CD8-positive, alpha-beta memory T cell (primary cell): ENCODE results near the gene COL5A2. TPM values are rescaled to one million over a fixed set of nuclear protein-coding genes. Genes with fewer than 3 reads are reported as not detected.

Experiments
- CTCF ChIA-PET: fragments of 350-600 bp; sonication (Branson Sonifier 250); formaldehyde crosslinking; loops from one replicate; lab custom pipeline; 2021; ENCODE audit warnings: antibody characterized with exemption; lab: Charles Lee
- POLR2A ChIA-PET: fragments of 350-600 bp; sonication (Branson Sonifier 250); formaldehyde crosslinking; loops from one replicate; lab custom pipeline; 2021; ENCODE audit warnings: antibody characterized with exemption; lab: Charles Lee
- DNase-seq, 5 donors: peaks; one replicate each; pipeline versions ENCODE4 v3.0.0 to v3.0.0-alpha.2; 2020 to 2022; ENCODE audit warnings: mixed read lengths in 1 of 5
- H3K27ac ChIP-seq: one replicate; pipeline ENCODE4 v1.7.0; 2013; ENCODE audit warnings: low read depth, mild to moderate bottlenecking, low read length, moderate library complexity
- H3K27me3 ChIP-seq: 2 replicates; pipeline ENCODE4 v1.7.0; 2013; ENCODE audit warnings: low read length, mild to moderate bottlenecking; ENCODE audit not compliant: insufficient read depth, poor library complexity, severe bottlenecking
- H3K36me3 ChIP-seq: 2 replicates; pipeline ENCODE4 v1.7.0; 2013; ENCODE audit warnings: mild to moderate bottlenecking, low read length, moderate library complexity; ENCODE audit not compliant: insufficient read depth
- H3K4me1 ChIP-seq: 2 replicates; pipeline ENCODE4 v1.7.0; 2013; ENCODE audit warnings: mild to moderate bottlenecking, low read length, moderate library complexity; ENCODE audit not compliant: insufficient read depth
- H3K4me3 ChIP-seq: 2 replicates; pipeline ENCODE4 v1.7.0; 2013; ENCODE audit warnings: mild to moderate bottlenecking, low read length
- H3K9me3 ChIP-seq: 2 replicates; pipeline ENCODE4 v1.7.0; 2013; ENCODE audit warnings: mild to moderate bottlenecking, low read length
- H3K27ac Mint-ChIP-seq, 8 donors: one replicate each; pipeline ENCODE4 v1.8.0; 2020 to 2021; ENCODE audit warnings: mixed read lengths in 8 of 8, mild to moderate bottlenecking in 6 of 8, inconsistent platforms in 3 of 8, moderate library complexity in 3 of 8
- H3K27me3 Mint-ChIP-seq, 2 donors: one replicate each; pipeline ENCODE4 v1.8.0; 2020 to 2021; ENCODE audit warnings: mixed read lengths in 2 of 2, mild to moderate bottlenecking in 1 of 2, moderate library complexity in 1 of 2
- H3K36me3 Mint-ChIP-seq, 3 donors: one replicate each; pipeline ENCODE4 v1.8.0; 2020 to 2021; ENCODE audit warnings: mixed read lengths in 3 of 3, inconsistent platforms in 1 of 3, mild to moderate bottlenecking in 1 of 3
- H3K4me1 Mint-ChIP-seq, 3 donors: one replicate each; pipeline ENCODE4 v1.8.0; 2020 to 2021; ENCODE audit warnings: mixed read lengths in 3 of 3, inconsistent platforms in 1 of 3, mild to moderate bottlenecking in 1 of 3
- H3K4me3 Mint-ChIP-seq, 7 donors: one replicate each; pipeline ENCODE4 v1.8.0; 2020 to 2021; ENCODE audit warnings: mixed read lengths in 7 of 7, mild to moderate bottlenecking in 6 of 7, moderate library complexity in 4 of 7, inconsistent platforms in 2 of 7
- H3K9me3 Mint-ChIP-seq, 5 donors: one replicate each; pipeline ENCODE4 v1.8.0; 2020 to 2022; ENCODE audit warnings: mixed read lengths in 5 of 5, mild to moderate bottlenecking in 3 of 5, moderate library complexity in 2 of 5, inconsistent platforms in 1 of 5
- polyA plus RNA-seq: library from polyadenylated mRNA; unstranded; fragments of 300-500 nt; fragmentation: Illumina TruSeq; gene quantifications from one replicate; pipeline ENCODE4 v1.2.3, GENCODE V29; 2021
- total RNA-seq, 2 experiments: library from RNA; stranded (reverse); gene quantifications; one replicate each; pipeline ENCODE4 v1.2.3, GENCODE V29; 2021

COL5A2 gene
- total and polyA plus RNA-seq, 3 experiments from 2014 or later = 0.66 to 1.2 TPM; not detected in 1

GRCh38 chr2:189047171-189047888, 132.2 kb downstream of the COL5A2 start:
- ChIA-PET CTCF (no interaction called here), POLR2A (no interaction called here)
- Histone ChIP-seq H3K36me3 (no peaks in the 10 kb centered on the region), H3K27ac (no peak overlapping the region), H3K4me3 (no peak overlapping the region), H3K4me1 (no peaks in the 10 kb centered on the region), H3K9me3 (no peaks in the 10 kb centered on the region), H3K27me3 (no peaks in the 10 kb centered on the region)
- no peaks in the 10 kb centered on the region for H3K27me3 Mint-ChIP-seq
- H3K9me3 Mint-ChIP-seq = no peaks in the 10 kb centered on the region
- H3K27ac Mint-ChIP-seq = no peak overlapping the region
- no peak overlapping the region for H3K4me3 Mint-ChIP-seq
- DNase-seq = no peak
- no peaks in the 10 kb centered on the region for H3K4me1 Mint-ChIP-seq
- H3K36me3 Mint-ChIP-seq = no peaks in the 10 kb centered on the region

GRCh38 chr2:189046320-189046719, 133.2 kb downstream of the COL5A2 start:
- ChIA-PET CTCF (no interaction called here), POLR2A (no interaction called here)
- no peak overlapping the region for H3K27ac Mint-ChIP-seq
- no peaks in the 10 kb centered on the region for H3K36me3 Mint-ChIP-seq
- no peaks in the 10 kb centered on the region for H3K27me3 Mint-ChIP-seq
- no peaks in the 10 kb centered on the region for H3K27me3 ChIP-seq
- no peaks in the 10 kb centered on the region for H3K36me3 ChIP-seq
- DNase-seq = no peak
- H3K4me1 ChIP-seq = no peaks in the 10 kb centered on the region
- H3K4me1 Mint-ChIP-seq = no peaks in the 10 kb centered on the region
- no peaks in the 10 kb centered on the region for H3K9me3 Mint-ChIP-seq
- H3K9me3 ChIP-seq = no peaks in the 10 kb centered on the region
- no peak overlapping the region for H3K4me3 ChIP-seq
- H3K4me3 Mint-ChIP-seq = no peak overlapping the region
- no peak overlapping the region for H3K27ac ChIP-seq

- Histone ChIP-seq H3K36me3 (no peaks in the 10 kb centered on the region), H3K27ac (no peak overlapping the region), H3K4me3 (no peak overlapping the region), H3K27me3 (no peaks in the 10 kb centered on the region), H3K4me1 (no peaks in the 10 kb centered on the region), H3K9me3 (no peaks in the 10 kb centered on the region)
- Mint-ChIP-seq H3K9me3 (no peaks in the 10 kb centered on the region), H3K36me3 (no peaks in the 10 kb centered on the region), H3K4me3 (no peak overlapping the region), H3K27ac (no peak overlapping the region), H3K27me3 (no peaks in the 10 kb centered on the region), H3K4me1 (no peaks in the 10 kb centered on the region)
- POLR2A ChIA-PET = no interaction called here
- CTCF ChIA-PET = no interaction called here
- DNase-seq = no peak
These were observed 133.7 kb downstream of the COL5A2 start for GRCh38 chr2:189045836-189046235.

GRCh38 chr2:189037518-189037917, 142.0 kb downstream of the COL5A2 start:
- no peak overlapping the region for H3K4me3 Mint-ChIP-seq

GRCh38 chr2:189024901-189025618, 154.5 kb downstream of the COL5A2 start:
- no peaks in the 10 kb centered on the region for H3K4me1 Mint-ChIP-seq
- H3K27ac ChIP-seq = no peak overlapping the region
- POLR2A ChIA-PET = no interaction called here
- no peak for DNase-seq
- H3K4me3 ChIP-seq = no peak overlapping the region
- H3K36me3 ChIP-seq = no peaks in the 10 kb centered on the region
- no peak overlapping the region for H3K27ac Mint-ChIP-seq
- no peak overlapping the region for H3K4me3 Mint-ChIP-seq
- no peaks in the 10 kb centered on the region for H3K27me3 ChIP-seq
- H3K4me1 ChIP-seq = no peaks in the 10 kb centered on the region
- H3K9me3 Mint-ChIP-seq = no peaks in the 10 kb centered on the region
- no peaks in the 10 kb centered on the region for H3K36me3 Mint-ChIP-seq
- CTCF ChIA-PET = no interaction called here
- H3K9me3 ChIP-seq = no peaks in the 10 kb centered on the region
- H3K27me3 Mint-ChIP-seq = peaks cover 0 to 3% of the 10 kb centered on the region in 2 donors

More at GRCh38 chr2:189037518-189037917, 142.0 kb downstream of the COL5A2 start:
- no peak for DNase-seq
- Histone ChIP-seq H3K4me1 (no peaks in the 10 kb centered on the region), H3K27ac (no peak overlapping the region), H3K27me3 (no peaks in the 10 kb centered on the region), H3K4me3 (no peak overlapping the region), H3K36me3 (no peaks in the 10 kb centered on the region), H3K9me3 (no peaks in the 10 kb centered on the region)
- POLR2A ChIA-PET = no interaction called here
- Mint-ChIP-seq H3K36me3 (no peaks in the 10 kb centered on the region), H3K27ac (no peak overlapping the region), H3K4me1 (no peaks in the 10 kb centered on the region), H3K9me3 (no peaks in the 10 kb centered on the region), H3K27me3 (no peaks in the 10 kb centered on the region)
- CTCF ChIA-PET = no interaction called here

GRCh38 chr2:189022492-189022891, 157.1 kb downstream of the COL5A2 start:
- H3K36me3 ChIP-seq = no peaks in the 10 kb centered on the region
- H3K4me3 ChIP-seq = no peak overlapping the region
- CTCF ChIA-PET = no interaction called here
- H3K27me3 ChIP-seq = no peaks in the 10 kb centered on the region
- no peak overlapping the region for H3K4me3 Mint-ChIP-seq
- no peaks in the 10 kb centered on the region for H3K36me3 Mint-ChIP-seq
- H3K4me1 ChIP-seq = no peaks in the 10 kb centered on the region
- no peak for DNase-seq
- no peaks in the 10 kb centered on the region for H3K9me3 ChIP-seq
- H3K9me3 Mint-ChIP-seq = no peaks in the 10 kb centered on the region
- peaks cover 0 to 3% of the 10 kb centered on the region in 2 donors for H3K27me3 Mint-ChIP-seq
- POLR2A ChIA-PET = no interaction called here
- no peak overlapping the region for H3K27ac ChIP-seq
- no peaks in the 10 kb centered on the region for H3K4me1 Mint-ChIP-seq
- H3K27ac Mint-ChIP-seq = no peak overlapping the region

- no peaks in the 10 kb centered on the region for H3K4me1 ChIP-seq
- ChIA-PET CTCF (no interaction called here), POLR2A (no interaction called here)
- Mint-ChIP-seq H3K4me3 (no peak overlapping the region), H3K9me3 (no peaks in the 10 kb centered on the region), H3K27me3 (peaks cover 0 to 3% of the 10 kb centered on the region in 2 donors), H3K4me1 (no peaks in the 10 kb centered on the region), H3K27ac (no peak overlapping the region), H3K36me3 (no peaks in the 10 kb centered on the region)
- no peak for DNase-seq
- no peaks in the 10 kb centered on the region for H3K36me3 ChIP-seq
- H3K27ac ChIP-seq = no peak overlapping the region
- no peak overlapping the region for H3K4me3 ChIP-seq
- H3K9me3 ChIP-seq = no peaks in the 10 kb centered on the region
- H3K27me3 ChIP-seq = no peaks in the 10 kb centered on the region
These were observed 157.5 kb downstream of the COL5A2 start for GRCh38 chr2:189022053-189022481.

- Histone ChIP-seq H3K27me3 (no peaks in the 10 kb centered on the region), H3K36me3 (no peaks in the 10 kb centered on the region), H3K27ac (no peak overlapping the region), H3K4me1 (no peaks in the 10 kb centered on the region), H3K9me3 (no peaks in the 10 kb centered on the region), H3K4me3 (no peak overlapping the region)
- no peak for DNase-seq
- no peaks in the 10 kb centered on the region for H3K27me3 Mint-ChIP-seq
- H3K36me3 Mint-ChIP-seq = no peaks in the 10 kb centered on the region
- H3K9me3 Mint-ChIP-seq = no peaks in the 10 kb centered on the region
- H3K27ac Mint-ChIP-seq = no peak overlapping the region
- ChIA-PET POLR2A (no interaction called here), CTCF (no interaction called here)
- H3K4me1 Mint-ChIP-seq = no peaks in the 10 kb centered on the region
- no peak overlapping the region for H3K4me3 Mint-ChIP-seq
These were observed 159.4 kb downstream of the COL5A2 start for GRCh38 chr2:189020179-189020578.
